ENCODE measurements around the gene PSORS1C2. TPM values are rescaled to one million over a fixed set of nuclear protein-coding genes. Genes with fewer than 3 reads are reported as not detected.

The PSORS1C2 gene
- total and polyA plus RNA-seq, 11 donors = not detected

DNA sequence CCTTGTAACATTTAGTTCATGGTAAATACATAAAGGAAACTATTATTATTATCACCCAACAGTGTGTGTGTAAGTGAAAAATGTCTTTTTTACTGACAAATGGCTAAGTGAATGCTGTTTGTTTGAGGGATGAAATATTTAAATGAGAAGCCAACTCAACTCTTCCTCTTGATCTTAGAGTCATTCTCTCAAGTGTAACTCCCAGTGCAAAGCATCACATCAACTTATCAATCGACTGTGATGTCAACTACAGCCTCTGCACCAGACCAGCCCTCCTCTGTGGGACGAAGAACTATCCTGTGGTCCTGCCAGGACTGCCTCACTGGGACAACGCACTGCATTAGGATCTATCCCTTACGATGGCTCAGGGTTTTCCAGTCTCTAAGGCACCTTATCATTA, 31.8 kb downstream of the PSORS1C2 start:
- 60 to 79% (median 65%) methylated on average over 4 of the region's 4 CpGs for WGBS, 4 donors
- H3K4me1 ChIP-seq = no peaks in the 10 kb centered on the region
- H3K27ac ChIP-seq = no peak overlapping the region
- no peaks in the 10 kb centered on the region for H3K27me3 ChIP-seq
- no peaks in the 10 kb centered on the region for H3K36me3 ChIP-seq
- no peak for TF ChIP-seq POLR2A (IDR thresholded peaks at IDR 0.05)
- TF ChIP-seq, protein P1, sequence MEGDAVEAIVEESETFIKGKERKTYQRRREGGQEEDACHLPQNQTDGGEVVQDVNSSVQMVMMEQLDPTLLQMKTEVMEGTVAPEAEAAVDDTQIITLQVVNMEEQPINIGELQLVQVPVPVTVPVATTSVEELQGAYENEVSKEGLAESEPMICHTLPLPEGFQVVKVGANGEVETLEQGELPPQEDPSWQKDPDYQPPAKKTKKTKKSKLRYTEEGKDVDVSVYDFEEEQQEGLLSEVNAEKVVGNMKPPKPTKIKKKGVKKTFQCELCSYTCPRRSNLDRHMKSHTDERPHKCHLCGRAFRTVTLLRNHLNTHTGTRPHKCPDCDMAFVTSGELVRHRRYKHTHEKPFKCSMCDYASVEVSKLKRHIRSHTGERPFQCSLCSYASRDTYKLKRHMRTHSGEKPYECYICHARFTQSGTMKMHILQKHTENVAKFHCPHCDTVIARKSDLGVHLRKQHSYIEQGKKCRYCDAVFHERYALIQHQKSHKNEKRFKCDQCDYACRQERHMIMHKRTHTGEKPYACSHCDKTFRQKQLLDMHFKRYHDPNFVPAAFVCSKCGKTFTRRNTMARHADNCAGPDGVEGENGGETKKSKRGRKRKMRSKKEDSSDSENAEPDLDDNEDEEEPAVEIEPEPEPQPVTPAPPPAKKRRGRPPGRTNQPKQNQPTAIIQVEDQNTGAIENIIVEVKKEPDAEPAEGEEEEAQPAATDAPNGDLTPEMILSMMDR (IDR thresholded peaks at IDR 0.05) = no peak
- DNase-seq (no peak), ATAC-seq (no peak)
- intact Hi-C loops (cut with DNase I) = no loop called here
- H3K4me3 ChIP-seq = no peak overlapping the region
- no peaks in the 10 kb centered on the region for H3K9me3 ChIP-seq

- intact Hi-C loops (cut with DNase I) = no loop called here
- H3K4me1 ChIP-seq = no peaks in the 10 kb centered on the region
- no peak for TF ChIP-seq POLR2A (IDR thresholded peaks at IDR 0.05)
- TF ChIP-seq, protein P1 (IDR thresholded peaks at IDR 0.05) = no peak
- H3K9me3 ChIP-seq = no peaks in the 10 kb centered on the region
- 89 to 99% (median 96%) methylated on average over 2 of the region's 2 CpGs for WGBS, 4 donors
- H3K4me3 ChIP-seq = no peak overlapping the region
- DNase-seq (no peak), ATAC-seq (no peak)
- no peak overlapping the region for H3K27ac ChIP-seq
- H3K36me3 ChIP-seq = no peaks in the 10 kb centered on the region
- no peaks in the 10 kb centered on the region for H3K27me3 ChIP-seq
Observed at GRCh38 chr6:31103136-31103535, 35.7 kb downstream of the PSORS1C2 start.

DNA sequence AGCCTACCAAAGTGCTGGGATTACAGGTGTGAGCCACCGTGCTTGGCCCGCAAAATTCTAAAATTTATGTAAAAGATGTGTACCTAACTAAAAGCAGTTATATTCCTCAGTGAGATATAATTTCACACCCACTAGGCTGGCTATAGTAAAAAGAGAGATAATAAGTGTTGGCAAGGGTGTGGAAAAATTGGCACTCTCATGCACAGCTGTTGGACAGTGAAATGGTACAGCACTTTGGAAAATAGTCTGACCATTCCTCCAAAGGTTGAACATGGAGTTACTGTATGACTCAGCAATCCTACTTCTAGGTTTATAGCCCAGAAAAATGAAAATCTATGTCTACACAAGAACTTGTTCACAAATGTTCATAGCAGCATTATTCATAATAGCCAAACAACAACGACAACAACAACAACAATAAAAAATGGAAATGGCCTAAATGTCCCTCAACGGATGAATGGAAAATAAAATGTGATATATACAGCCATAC, 40.4 kb downstream of the PSORS1C2 start:
- 84 to 97% (median 94%) methylated on average over 4 of the region's 4 CpGs for WGBS, 4 donors
- Histone ChIP-seq H3K27ac (no peak overlapping the region), H3K36me3 (no peaks in the 10 kb centered on the region), H3K4me1 (peaks cover 0 to 16% (median 7%) of the 10 kb centered on the region in 12 donors), H3K4me3 (no peak overlapping the region), H3K27me3 (no peaks in the 10 kb centered on the region), H3K9me3 (no peaks in the 10 kb centered on the region)
- intact Hi-C loops (cut with DNase I) = no loop called here
- TF ChIP-seq, protein P1 (IDR thresholded peaks at IDR 0.05) = no peak
- no peak for TF ChIP-seq POLR2A (IDR thresholded peaks at IDR 0.05)
- ATAC-seq (no peak), DNase-seq (no peak)

DNA sequence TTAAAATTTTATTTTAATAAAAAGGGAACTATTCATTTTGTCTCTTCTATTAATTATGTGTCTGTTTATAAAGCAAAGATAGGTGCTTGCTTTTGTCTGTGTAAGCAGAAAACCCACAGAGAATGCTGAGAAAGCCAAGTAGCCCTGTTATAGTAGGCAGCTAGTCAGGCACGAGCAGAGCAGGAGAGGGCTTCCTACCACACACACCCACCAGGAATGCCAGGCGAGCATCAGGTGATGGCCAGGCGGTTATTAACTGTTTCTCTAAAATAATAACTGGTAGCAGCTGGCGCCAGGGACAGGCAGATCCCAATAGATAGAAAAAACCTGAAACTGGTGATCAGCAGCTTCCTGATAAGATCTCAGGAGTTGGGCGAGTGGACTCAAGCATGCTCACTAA, 42.2 kb downstream of the PSORS1C2 start:
- Histone ChIP-seq H3K27me3 (no peaks in the 10 kb centered on the region), H3K36me3 (no peaks in the 10 kb centered on the region), H3K9me3 (no peaks in the 10 kb centered on the region), H3K4me3 (no peak overlapping the region), H3K4me1 (peaks cover 0 to 20% (median 7%) of the 10 kb centered on the region in 12 donors), H3K27ac (no peak overlapping the region)
- TF ChIP-seq, protein P1 (IDR thresholded peaks at IDR 0.05) = no peak
- TF ChIP-seq POLR2A (IDR thresholded peaks at IDR 0.05) = no peak
- ATAC-seq (no peak), DNase-seq (no peak)
- intact Hi-C loops (cut with DNase I) = no loop called here
- 80 to 90% (median 85%) methylated on average over 5 of the region's 5 CpGs for WGBS, 4 donors
